Left renal pelvis (tissue), 4 donors: ENCODE results near the gene PIK3R6. TPM values are rescaled to one million over a fixed set of nuclear protein-coding genes. Genes with fewer than 3 reads are reported as not detected.
"Not testable (repeated sequence)": the region's sequence is repeated elsewhere in the genome, so short reads cannot be mapped to it uniquely, and the experiment has no call there.

ENCODE experiments used
- DNase-seq, 4 donors: peaks; one replicate each; pipeline ENCODE4 v3.0.0-alpha.2; 2013; ENCODE audit warnings: low read depth in 4 of 4, low spot score in 3 of 4
- polyA plus RNA-seq, 4 donors: library from polyadenylated mRNA; unstranded; fragments of 120-200 nt; gene quantifications; one replicate each; pipeline ENCODE4 v1.2.1, GENCODE V29; 2013; ENCODE audit not compliant: insufficient read length in 4 of 4

The PIK3R6 gene
- polyA plus RNA-seq, 4 donors = 1.0 to 1.8 (median 1.6) TPM

DNA sequence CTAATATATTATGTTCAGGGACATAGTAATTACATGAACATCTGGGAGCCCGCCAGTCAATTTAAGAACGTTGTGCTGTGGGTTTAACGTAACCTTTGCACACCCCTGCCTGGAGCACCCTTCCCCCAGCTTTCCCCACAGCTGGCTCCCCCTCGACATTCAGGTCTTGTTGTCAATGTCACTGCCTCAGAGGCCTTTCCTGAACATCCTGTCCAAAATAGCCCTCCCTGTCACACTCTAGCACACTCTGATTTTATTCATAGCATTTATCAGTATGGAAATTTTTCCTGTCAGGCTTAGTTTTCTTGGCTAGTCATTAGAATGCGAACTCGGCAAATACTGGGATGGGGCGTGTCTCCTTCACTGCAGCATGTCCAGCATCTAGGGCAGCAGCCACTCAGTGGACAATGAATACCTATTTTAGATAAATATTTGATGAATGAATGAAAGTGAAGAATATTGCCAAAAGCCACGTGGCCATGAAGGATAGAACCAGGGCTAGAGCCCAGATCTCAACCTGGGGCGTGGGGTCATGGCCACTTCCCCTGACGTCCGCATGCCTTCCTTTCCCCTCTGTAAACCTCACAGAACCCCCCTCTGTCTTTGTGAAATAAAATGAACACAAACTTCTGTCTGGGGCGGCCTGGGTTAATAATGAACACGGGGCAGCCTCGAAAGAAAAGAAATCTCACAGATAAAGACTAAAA is 10.5 kb downstream of the PIK3R6 start:
- DNase-seq = no peak

DNA sequence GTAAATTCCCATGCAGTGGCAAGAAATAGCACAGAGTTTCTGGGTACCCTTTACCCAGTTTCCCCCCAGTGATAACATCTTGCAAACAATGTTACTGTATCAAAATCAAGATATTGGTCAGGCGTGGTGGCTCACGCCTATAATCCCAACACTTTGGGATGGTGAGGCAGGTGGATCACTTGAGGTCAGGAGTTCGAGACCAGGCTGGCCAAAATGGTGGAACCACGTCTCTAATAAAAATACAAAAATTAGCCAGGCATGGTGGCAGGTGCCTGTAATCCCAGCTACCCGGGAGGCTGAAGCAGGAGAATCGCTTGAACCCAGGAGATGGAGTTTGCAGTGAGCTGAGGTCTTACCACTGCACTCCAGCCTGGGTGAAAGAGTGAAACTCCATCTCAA is 11.3 kb downstream of the PIK3R6 start:
- not testable (repeated sequence) for DNase-seq

DNA sequence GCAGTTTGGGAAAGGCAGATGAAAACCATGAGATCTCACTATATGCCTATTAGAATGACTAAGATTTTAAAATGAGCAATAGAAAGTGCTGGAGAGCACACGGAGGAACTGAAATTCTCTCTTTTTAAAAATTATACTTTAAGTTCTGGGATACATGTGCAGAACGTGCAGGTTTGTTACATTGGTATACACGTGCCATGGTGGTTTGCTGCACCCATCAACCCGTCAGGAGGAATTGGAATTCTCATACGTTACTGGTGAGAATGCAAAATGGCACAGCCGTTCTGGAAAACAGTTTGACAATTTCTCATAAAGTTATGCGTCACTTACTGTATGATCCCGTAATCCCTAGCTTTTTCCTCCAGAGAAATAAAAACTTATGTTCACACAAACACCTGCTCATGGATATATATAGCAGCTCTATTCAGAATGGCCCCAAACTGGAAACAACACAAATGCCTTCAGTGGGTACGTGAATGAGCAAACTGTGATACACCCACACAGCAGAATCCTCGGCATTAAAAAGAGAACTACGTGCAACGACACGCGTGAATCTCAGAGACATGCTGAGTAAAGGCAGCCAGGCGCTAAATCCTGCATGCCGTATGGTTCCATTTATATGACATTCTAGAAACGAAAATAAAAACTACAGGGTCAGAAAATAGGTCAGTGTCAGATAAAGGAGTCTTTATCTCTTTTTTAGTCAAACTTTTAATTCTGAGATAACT is 11.8 kb downstream of the PIK3R6 start:
- no peak for DNase-seq

DNA sequence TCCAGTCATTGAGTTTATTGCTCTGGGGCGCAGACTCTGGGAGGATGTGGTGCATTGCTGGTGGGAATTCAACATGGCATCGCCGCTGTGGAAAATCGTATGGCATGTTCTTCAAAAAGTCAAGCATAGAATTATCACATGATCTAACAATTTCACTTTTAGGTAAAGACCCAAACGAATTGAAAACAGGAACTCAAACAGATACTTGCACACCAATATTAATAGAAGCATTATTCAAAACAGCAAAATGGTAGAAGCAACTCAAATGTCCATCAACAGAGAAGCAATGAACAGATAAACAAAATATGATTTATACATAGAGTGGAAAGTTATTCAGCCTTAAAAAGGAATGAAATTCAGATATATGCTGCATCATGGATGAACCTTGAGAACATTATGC is 15.9 kb downstream of the PIK3R6 start:
- no peak for DNase-seq

DNA sequence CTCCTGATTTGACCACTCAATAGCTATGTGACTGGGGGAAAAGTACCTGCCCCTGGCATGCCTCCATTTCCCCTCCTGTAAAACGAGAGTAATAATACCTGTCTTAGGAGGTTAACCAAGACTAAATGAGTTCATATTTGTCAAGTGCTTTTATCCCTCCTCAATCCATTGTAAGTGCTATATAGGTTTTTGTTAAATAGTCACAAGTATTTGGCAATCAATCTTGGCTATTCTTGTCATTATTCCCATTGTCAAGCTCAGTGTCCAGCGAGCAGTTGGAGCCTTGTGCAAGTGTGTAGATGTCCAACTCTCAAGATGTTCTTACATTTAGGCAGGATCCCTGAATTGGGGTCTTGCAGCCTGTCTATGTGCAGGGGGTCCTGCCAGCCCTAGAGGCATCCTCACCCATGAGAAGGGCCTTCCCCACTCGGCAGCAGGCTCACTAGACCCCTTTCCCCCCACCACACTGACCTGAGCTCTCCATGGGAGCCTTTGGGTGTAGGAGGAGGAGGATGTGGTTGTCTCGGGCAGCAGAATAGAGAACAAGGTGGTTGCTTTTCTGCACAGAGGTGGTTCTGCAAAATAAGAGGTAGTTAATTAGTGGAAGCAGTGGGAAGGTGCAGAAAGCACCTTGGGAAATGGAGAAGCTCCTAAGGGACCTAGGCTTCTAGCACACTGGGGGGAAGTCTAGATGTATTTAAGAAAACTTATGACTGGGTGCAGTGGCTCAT is 18.0 kb downstream of the PIK3R6 start:
- no peak for DNase-seq

DNA sequence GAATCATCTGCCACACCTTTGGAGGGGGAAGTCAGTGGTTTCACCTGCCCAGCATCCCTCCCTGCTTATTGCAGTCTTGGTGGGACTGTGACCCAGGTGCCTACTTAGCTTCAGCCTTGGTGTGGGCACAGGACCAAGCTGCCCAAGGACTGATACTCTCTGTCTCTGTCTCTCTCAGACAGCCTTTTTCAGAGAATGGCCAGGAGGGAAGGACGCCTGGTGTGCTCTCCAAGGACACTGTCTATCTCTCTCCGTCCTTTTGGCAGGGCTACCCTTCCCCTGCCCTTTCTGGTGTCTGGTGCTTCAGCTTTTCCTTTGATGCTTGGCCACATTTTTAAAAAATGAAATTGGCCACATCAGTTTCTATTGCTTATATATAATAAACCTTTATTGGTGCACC is 19.6 kb downstream of the PIK3R6 start:
- no peak for DNase-seq

DNA sequence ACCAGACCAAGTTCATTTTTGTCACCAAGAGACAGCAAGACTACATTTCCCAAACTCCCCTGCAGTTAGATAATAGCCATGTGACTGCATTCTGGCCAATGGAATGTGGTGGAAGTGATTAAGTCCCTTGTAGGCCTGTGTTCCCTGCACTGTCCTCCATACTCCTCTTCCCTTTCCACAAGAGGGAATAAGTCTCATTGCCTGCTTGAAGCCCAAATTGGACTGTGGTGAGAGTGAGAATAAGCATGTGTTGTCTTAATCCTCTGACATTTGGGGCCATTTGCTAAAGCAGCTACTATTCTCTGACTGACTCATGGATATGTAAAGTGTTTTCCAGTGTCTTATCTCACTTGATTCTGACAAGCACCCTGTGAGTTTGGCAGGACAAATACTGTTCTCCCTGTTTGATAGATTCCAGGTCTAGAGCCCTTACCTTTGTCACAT is 20.7 kb downstream of the PIK3R6 start:
- no peak for DNase-seq

DNA sequence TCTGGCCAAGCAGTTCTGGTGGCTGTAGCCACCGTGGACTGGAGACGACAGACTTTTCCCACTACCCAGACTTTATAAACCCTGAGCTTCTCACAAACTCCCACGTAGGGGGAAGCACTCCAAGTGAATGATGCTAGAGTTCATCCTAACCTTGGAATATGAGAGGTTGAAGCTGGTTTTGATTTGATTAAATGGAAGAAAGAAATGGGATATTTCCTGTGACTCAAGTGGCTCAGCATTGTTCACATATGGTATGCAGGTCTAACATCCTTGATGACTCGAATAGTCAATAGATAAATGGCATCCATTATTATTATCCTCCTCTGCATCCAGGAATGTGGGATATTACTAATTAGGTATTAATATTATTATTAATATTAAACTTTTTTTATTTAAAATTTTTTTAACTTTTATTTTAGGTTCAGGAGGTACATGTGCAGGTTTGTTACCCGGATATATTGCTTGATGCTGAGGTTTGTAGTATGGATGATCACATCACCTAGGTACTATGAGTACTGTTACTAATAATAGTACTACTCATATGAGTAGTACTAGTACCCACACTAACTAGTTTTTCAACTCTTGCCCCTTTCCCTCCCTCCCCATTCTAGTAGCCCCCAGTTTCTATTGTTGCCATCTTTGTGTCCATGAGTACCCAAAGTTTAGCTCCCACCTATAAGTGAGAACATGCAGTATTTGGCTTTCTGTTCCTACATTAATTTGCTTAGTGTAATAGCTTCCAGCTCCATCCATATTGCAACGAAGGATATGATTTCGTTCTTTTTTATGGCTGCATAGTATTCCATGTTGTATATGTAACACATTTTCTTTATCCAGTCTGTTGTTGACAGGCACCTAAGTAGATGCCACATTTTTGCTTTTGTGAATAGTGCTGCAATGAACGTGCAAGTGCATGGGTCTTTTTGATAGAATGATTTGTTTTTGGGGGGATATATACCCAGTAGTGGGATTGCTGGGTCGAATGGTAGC is 22.9 kb downstream of the PIK3R6 start:
- DNase-seq = no peak

DNA sequence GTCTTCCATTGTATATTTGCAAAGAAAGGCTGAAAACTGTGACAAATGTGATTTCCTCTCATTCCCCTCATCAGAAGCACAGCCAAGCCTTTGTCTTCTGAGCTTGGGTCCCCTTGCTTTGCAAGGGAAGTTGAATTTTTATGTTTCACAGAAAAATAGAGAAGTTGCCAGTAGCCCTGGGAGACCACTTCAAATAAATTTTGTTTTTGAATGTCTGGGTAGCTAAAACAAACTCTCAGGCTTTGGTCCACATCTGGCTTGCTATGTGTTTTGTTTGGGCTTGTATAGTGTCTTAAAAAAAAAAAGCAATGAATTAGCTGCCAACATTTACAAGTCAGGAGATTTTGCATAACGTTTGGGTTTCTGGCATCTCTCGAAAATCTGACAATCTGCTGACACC is 24.1 kb downstream of the PIK3R6 start:
- DNase-seq = no peak

DNA sequence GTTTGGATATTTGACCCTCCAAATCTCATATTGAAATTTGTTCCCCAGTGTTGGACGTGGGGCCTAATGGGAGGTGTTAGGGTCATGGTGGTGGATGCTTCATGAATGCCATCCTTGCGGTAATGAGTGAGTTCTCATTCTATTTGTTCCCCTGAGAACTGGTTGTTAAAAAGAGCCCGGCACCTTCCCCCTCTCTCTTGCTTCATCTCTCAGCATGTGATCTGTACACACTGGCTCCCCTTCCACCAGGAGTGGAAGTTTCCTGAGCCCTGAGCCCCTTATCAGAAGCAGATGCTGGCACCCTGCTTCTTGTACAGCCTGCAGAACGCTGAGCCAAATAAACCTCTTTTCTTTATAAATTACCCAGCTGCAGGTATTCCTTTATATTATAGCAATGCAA is 25.6 kb downstream of the PIK3R6 start:
- no peak for DNase-seq

DNA sequence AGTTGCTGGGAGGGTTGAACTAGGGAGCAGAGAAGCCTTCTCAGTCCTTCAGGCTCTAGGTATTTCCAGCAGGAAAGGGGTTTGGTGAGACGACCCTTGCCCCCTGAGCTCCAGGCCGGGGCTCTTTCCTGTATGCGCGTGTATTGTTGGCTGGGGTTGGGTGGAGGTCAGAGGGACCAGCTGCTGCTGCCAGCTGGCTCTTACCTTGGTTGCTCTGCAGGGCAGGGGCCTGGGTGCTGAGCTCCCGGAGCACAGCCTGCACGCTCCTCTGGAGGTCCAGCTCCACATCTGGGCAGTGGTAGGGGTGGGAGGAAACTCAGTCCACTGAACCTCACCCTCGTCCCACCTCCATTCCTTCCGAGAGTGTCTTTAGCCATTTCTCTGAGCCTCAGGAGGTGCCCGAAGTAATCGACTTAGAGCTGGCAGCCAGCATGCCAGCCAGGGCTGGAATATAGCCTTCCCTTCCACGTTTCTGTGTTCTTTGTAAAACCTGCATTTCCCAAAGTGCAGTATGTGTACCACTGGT is 28.0 kb downstream of the PIK3R6 start:
- DNase-seq = no peak

DNA sequence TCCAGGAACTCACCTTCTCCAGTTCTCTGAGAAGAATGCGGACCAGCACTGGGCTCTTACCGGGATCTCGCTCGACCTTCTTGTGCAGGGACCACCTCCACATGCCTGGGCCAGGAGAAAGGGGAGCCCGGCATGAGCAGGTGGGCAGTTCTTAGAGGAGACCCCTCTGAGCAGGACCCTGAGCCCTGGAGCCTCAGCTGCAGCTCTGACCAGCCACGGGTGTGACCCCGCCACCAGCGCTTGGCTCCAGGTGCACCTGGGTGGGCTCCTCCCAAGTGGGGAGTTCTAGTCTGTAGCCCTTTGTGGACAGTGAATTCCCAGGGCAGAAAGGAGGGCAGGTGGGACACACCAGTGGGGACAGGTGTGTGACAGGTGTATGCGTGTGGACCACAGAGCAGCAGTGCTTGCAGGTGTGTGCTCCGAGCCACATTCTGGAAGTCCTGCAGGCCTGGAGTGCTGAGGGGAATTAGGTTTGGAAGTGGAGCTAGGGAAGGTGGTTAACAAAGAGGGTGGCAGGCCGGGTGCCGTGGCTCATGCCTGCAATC is 28.9 kb downstream of the PIK3R6 start:
- no peak for DNase-seq

DNA sequence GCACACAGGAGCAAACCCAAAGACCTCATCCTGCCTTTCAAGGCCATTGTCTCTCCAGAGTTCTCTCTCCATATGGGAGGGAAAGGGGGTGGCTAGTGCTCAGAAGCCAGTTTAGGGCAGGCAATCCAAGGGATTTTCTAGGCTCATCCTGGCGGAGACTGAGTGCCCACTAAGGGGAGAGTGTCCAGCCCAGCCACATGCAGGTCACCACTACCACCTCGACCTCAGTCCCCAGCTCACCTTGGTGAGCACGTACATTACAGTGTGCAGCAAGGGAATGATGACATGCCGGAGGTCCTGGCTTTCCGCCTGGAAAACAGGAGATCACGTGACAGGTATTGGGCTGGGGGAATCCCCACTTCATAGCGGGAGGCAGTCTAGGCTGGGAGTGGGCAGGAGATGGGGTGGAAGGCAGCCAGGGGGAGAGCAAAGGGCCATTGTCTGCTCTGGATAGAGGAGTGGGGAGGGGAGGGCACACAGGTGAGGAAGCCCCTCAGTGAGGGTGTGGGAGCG is 29.9 kb downstream of the PIK3R6 start:
- DNase-seq = no peak

DNA sequence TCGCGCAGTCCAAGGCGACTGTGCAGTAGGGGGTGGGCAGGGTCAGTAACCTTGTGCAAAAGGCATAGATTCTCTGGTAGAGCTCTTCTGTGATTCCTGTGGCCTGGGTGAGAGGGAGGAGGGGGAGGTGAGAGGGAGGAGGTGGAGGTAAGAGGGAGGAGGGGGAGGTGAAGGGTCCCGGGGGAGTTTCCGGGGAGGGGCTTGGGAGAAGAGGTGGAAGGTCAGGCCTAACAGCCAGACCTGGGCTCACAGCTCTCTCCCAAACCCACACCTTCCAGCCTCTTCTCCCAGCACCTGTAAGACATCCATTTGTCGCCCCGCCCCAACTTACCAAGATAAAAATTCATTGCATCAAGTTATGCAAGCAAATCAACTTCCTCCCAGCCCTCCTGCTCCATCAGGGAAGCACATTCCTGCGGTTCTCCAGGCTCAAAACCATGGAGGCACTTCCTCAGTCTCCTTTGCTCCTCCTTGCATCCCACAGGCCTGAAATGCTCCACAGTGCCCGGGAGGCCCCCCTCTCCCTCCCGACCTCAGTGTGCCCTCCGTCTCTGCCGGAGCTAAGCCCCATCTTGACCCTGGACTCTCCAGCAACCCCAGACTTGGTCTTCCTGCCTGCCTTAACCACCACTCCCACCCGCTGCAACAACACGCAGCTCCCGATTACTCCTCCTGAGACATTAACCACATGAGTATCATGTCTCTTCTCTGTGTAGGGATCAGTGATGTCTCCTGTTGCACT is 30.5 kb downstream of the PIK3R6 start:
- DNase-seq = no peak

DNA sequence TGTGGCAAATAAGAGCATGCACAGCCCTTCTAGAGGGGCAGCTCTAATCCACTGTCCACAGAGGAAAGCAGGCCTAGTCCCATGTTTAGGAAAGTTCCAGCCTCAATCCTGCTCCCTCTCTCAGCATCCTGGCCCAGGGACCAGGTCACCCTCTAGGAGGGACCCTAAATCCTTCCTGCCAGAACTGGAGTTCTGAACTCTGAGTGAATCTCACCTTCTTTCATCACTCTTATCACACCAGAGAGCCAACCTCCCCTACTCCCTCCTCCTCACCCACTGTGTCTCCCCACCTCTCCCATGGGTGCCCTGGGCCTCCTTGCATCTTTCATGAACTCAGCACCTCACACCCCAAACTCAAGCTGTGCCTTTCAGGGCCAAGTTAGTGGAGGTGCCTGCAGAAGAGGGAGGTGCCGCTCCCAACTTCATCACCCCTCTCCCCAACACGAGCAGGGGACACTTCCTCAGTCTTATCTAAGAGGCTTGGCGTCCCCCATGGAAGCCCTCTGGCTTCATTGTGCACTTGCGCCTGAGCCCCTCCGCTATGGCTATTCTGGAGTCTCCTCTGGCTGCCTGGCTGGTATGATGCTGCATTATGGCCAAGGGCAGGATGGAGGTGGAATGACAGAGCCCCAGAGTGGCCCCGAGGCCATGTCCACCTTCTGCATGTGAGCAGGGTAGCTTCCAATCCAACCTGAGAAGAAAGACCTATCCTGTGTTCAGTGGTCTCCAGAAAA is 31.7 kb downstream of the PIK3R6 start:
- DNase-seq = no peak

DNA sequence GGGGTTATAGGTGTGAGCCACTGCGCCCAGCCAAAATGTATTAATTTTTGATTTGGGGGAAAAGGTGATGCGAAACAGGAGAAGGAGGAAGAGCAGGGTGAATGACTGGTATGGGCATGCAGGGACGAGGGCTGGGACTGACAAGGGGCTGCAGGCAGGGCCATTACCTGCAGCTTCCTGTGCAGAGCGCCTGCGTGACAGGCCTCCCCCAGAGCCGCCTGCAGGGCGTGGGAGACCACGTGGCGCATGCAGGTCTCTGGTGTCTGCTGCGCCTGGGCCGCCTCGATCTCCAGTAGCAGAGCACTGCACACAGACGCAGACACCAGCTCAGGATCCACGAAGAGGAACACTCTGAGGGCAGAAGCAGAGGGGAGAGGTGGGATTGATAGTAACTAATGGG is 32.4 kb downstream of the PIK3R6 start:
- no peak for DNase-seq

DNA sequence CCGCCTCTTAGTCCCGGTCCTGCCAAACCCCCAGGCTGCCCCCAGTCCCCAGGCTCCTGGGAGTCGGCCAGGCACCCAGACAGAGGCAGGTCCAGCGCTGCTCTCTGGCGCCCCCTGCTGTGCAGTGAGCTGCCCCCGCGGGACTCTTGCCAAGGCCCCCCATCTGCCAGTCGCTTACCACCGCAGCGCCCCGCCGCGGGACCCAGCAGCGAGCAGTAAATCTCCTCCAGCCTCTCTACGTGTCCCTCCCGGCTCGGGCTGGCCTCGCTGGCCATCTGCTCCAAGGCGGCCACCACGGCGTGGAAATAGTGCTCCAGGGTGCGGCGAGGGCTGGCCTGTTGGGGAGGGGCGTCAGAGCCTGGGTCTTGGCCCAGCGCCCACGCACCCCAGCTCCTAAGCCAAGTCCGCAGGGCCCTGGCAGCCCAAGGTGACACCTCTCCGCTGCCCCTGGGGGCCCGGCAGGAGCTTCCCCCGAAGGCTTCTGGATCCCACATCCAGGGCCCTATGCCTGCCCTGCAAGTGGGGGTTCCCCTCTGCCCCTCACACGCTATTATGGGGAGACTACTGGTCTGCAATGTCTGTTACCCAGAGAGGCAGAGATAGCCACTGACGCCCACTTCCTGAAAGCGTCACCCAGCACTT is 34.6 kb downstream of the PIK3R6 start:
- DNase-seq = no peak
